Neural cell (in vitro differentiated cells): ENCODE data around the gene VWA8. TPM values are rescaled to one million over a fixed set of nuclear protein-coding genes. Genes with fewer than 3 reads are reported as not detected.

Experiments used
- H2AFZ ChIP-seq: fragments of 200-600, 300-800 bp; sonication (generic), shearing (Covaris generic); 2 replicates; pipeline ENCODE4 v1.6.0; 2014; ENCODE audit warnings: low read depth, mild to moderate bottlenecking, antibody characterized with exemption, low read length, moderate library complexity
- H3F3A ChIP-seq: fragments of 200-600 bp; shearing (Covaris generic); 2 replicates; pipeline ENCODE4 v1.6.1; 2016; ENCODE audit warnings: mild to moderate bottlenecking, moderate library complexity, mixed read lengths, antibody characterized with exemption, low read length; ENCODE audit not compliant: insufficient read depth, poor library complexity, severe bottlenecking
- H3K27ac ChIP-seq: fragments of 200-600, 300-800 bp; sonication (generic), shearing (Covaris generic); 2 replicates; pipeline ENCODE4 v1.5.1; 2014; ENCODE audit warnings: mild to moderate bottlenecking, low read length, moderate library complexity
- H3K27me3 ChIP-seq: fragments of 300-800, 200-600 bp; sonication (generic), shearing (Covaris generic); 2 replicates; pipeline ENCODE4 v1.6.0; 2014; ENCODE audit warnings: mild to moderate bottlenecking, low read depth, low read length, moderate library complexity; ENCODE audit not compliant: insufficient read depth
- H3K36me3 ChIP-seq: fragments of 300-800, 200-600 bp; sonication (generic), shearing (Covaris generic); 2 replicates; pipeline ENCODE4 v1.5.1; 2014; ENCODE audit warnings: mild to moderate bottlenecking, antibody characterized with exemption, low read length, moderate library complexity; ENCODE audit not compliant: insufficient read depth
- H3K4me2 ChIP-seq: fragments of 300-800, 200-600 bp; sonication (generic), shearing (Covaris generic); 2 replicates; pipeline ENCODE4 v1.6.0; 2014; ENCODE audit warnings: mild to moderate bottlenecking, low read length
- H3K4me3 ChIP-seq: fragments of 300-800, 200-600 bp; sonication (generic), shearing (Covaris generic); 2 replicates; pipeline ENCODE4 v1.5.1; 2014; ENCODE audit warnings: mild to moderate bottlenecking, low read length, moderate library complexity
- H3K79me2 ChIP-seq: fragments of 200-600 bp; shearing (Covaris generic); replicated peaks from 2 replicates; pipeline ENCODE4 v1.6.0; 2014; ENCODE audit warnings: mild to moderate bottlenecking, low read length, moderate library complexity; ENCODE audit not compliant: insufficient read depth
- H3K9ac ChIP-seq: fragments of 300-800, 200-600 bp; sonication (generic), shearing (Covaris generic); 2 replicates; pipeline ENCODE4 v1.6.1; 2016; ENCODE audit warnings: mild to moderate bottlenecking, low read length, mixed read lengths
- H3K9me2 ChIP-seq: fragments of 200-600 bp; shearing (Covaris generic); 2 replicates; pipeline ENCODE4 v1.6.1; 2016; ENCODE audit warnings: mild to moderate bottlenecking, low read length, mixed read lengths; ENCODE audit not compliant: insufficient read depth
- H3K9me3 ChIP-seq: fragments of 200-600, 300-800 bp; sonication (generic), shearing (Covaris generic); 2 replicates; pipeline ENCODE4 v1.6.1; 2016; ENCODE audit warnings: mild to moderate bottlenecking, mixed run types, low read length, moderate library complexity, mixed read lengths
- H4K20me1 ChIP-seq: fragments of 200-600 bp; shearing (Covaris generic); 2 replicates; pipeline ENCODE4 v1.6.1; 2016; ENCODE audit warnings: mild to moderate bottlenecking, mixed run types; ENCODE audit not compliant: insufficient read depth
- CTCF ChIP-seq: fragments of 450-650 bp; IDR thresholded peaks from 2 replicates; pipeline ENCODE4 v1.5.1; 2014; ENCODE audit warnings: antibody characterized with exemption, mild to moderate bottlenecking, moderate library complexity; ENCODE audit not compliant: poor library complexity, severe bottlenecking
- EP300 ChIP-seq: fragments of 450-650 bp; conservative IDR thresholded peaks from 2 replicates; pipeline ENCODE4 v1.6.1; 2014; ENCODE audit warnings: antibody characterized with exemption, mild to moderate bottlenecking, moderate library complexity; ENCODE audit not compliant: poor library complexity, severe bottlenecking
- EZH2 ChIP-seq: fragments of 200-600, 300-800 bp; shearing (Covaris generic), sonication (generic); IDR thresholded peaks from 2 replicates; pipeline ENCODE4 v1.6.1; 2014; ENCODE audit warnings: antibody characterized with exemption, low read length, borderline replicate concordance, mild to moderate bottlenecking; ENCODE audit not compliant: insufficient read depth, poor library complexity, severe bottlenecking
- MXI1 ChIP-seq: fragments of 450-650 bp; conservative IDR thresholded peaks from 2 replicates; pipeline ENCODE4 v1.6.1; 2014; ENCODE audit warnings: antibody characterized with exemption, mild to moderate bottlenecking; ENCODE audit not compliant: poor library complexity, severe bottlenecking
- POLR2AphosphoS5 ChIP-seq: IDR thresholded peaks from 2 replicates; pipeline ENCODE4 v1.6.1; 2012
- RAD21 ChIP-seq: fragments of 450-650 bp; conservative IDR thresholded peaks from 2 replicates; pipeline ENCODE4 v1.6.1; 2014; ENCODE audit warnings: antibody characterized with exemption, mild to moderate bottlenecking, moderate library complexity
- REST ChIP-seq: IDR thresholded peaks from 2 replicates; pipeline ENCODE4 v1.6.1; 2012; ENCODE audit warnings: borderline replicate concordance
- SMC3 ChIP-seq: fragments of 450-650 bp; conservative IDR thresholded peaks from 2 replicates; pipeline ENCODE4 v1.6.1; 2014; ENCODE audit warnings: antibody characterized with exemption, mild to moderate bottlenecking, moderate library complexity; ENCODE audit not compliant: poor library complexity
- TAF1 ChIP-seq: IDR thresholded peaks from 2 replicates; pipeline ENCODE4 v1.6.1; 2012; ENCODE audit warnings: low read depth
- polyA plus RNA-seq: library from polyadenylated mRNA; depleted of rRNA; stranded (reverse); fragments of >200 nt; gene quantifications from 2 replicates; pipeline ENCODE4 v1.2.3, GENCODE V29; 2014

Gene VWA8
- polyA plus RNA-seq, 1 donor from 2014 or later: 3.6 TPM

- no peaks in the 10 kb centered on the region for H3K9me2 ChIP-seq
- H3K4me3 ChIP-seq: no peak overlapping the region
- H3K9me3 ChIP-seq: no peaks in the 10 kb centered on the region
- no peaks in the 10 kb centered on the region for H4K20me1 ChIP-seq
- no peaks in the 10 kb centered on the region for H3F3A ChIP-seq
- no peak for TF ChIP-seq EP300
- no peak for TF ChIP-seq MXI1
- TF ChIP-seq RAD21: no peak
- H3K36me3 ChIP-seq: no peaks in the 10 kb centered on the region
- no peak overlapping the region for H2AFZ ChIP-seq
- no peak overlapping the region for H3K27ac ChIP-seq
- H3K79me2 ChIP-seq: no peaks in the 10 kb centered on the region
- no peak overlapping the region for H3K4me2 ChIP-seq
- H3K27me3 ChIP-seq: no peaks in the 10 kb centered on the region
- H3K9ac ChIP-seq: no peak overlapping the region
Measured at GRCh38 chr13:41756198-41756880, 204.6 kb downstream of the VWA8 start.

- Histone ChIP-seq H4K20me1 (no peaks in the 10 kb centered on the region), H3K4me2 (no peak overlapping the region), H3K9me3 (no peaks in the 10 kb centered on the region), H3K27ac (no peak overlapping the region), H3K9me2 (no peaks in the 10 kb centered on the region), H3K27me3 (no peaks in the 10 kb centered on the region), H3F3A (no peaks in the 10 kb centered on the region), H3K79me2 (no peaks in the 10 kb centered on the region), H3K36me3 (no peaks in the 10 kb centered on the region), H3K9ac (no peak overlapping the region), H2AFZ (no peak overlapping the region), H3K4me3 (no peak overlapping the region)
- TF ChIP-seq POLR2AphosphoS5 (no peak), RAD21 (no peak)
Measured at GRCh38 chr13:41751734-41752445, 209.0 kb downstream of the VWA8 start.

- Histone ChIP-seq H3K9me3 (no peaks in the 10 kb centered on the region), H3K27me3 (no peaks in the 10 kb centered on the region), H3K27ac (no peak overlapping the region), H2AFZ (no peak overlapping the region), H3K36me3 (no peaks in the 10 kb centered on the region), H3K79me2 (no peaks in the 10 kb centered on the region), H3K4me3 (no peak overlapping the region), H3F3A (no peaks in the 10 kb centered on the region), H4K20me1 (no peaks in the 10 kb centered on the region), H3K4me2 (no peak overlapping the region), H3K9ac (no peak overlapping the region), H3K9me2 (no peaks in the 10 kb centered on the region)
- TF ChIP-seq EP300: no peak
- no peak for TF ChIP-seq CTCF
- TF ChIP-seq REST: no peak
- TF ChIP-seq POLR2AphosphoS5: no peak
- TF ChIP-seq EZH2: no peak
- no peak for TF ChIP-seq SMC3
- TF ChIP-seq RAD21: no peak
- TF ChIP-seq MXI1: no peak
- TF ChIP-seq TAF1: no peak
Measured at GRCh38 chr13:41751277-41751676, 209.6 kb downstream of the VWA8 start.
